ENCODE results near the gene TMEM232. TPM values are rescaled to one million over a fixed set of nuclear protein-coding genes. Genes with fewer than 3 reads are reported as not detected.

TMEM232 gene
- total and polyA plus RNA-seq, 8 donors = 0.68 to 3.5 (median 2.2) TPM

DNA sequence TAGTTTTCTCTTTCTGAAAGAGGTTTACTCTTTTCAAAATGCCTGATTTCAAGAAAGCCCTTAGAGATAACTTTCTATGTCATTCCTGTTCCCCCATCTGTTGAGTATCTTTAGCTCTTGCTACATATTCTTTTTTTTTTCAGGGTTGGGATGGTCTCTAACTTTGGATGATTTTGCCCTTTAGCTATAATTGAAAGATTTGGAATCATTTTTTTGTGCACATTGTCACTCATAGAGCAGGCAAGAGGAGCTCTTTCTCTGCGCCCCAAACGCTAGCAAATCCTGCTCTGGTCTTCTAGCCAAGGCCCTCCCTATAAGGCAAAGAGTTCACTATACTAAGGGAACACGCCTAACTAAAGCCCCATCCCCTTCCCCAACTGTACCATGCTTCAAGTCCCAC, 316.9 kb downstream of the TMEM232 start:
- Histone ChIP-seq H3K4me1 (no peaks in the 10 kb centered on the region), H3K4me3 (no peak overlapping the region), H3K9me3 (no peaks in the 10 kb centered on the region), H3K27me3 (no peaks in the 10 kb centered on the region), H3K36me3 (no peaks in the 10 kb centered on the region), H3K27ac (no peak overlapping the region)
- DNase-seq (no peak), ATAC-seq (no peak), FAIRE-seq (no peak)
- intact Hi-C loops (cut with DNase I) = no loop called here
- 73 to 80% methylated on average over 3 of the region's 3 CpGs for WGBS, 2 donors
- TF ChIP-seq, protein P1, sequence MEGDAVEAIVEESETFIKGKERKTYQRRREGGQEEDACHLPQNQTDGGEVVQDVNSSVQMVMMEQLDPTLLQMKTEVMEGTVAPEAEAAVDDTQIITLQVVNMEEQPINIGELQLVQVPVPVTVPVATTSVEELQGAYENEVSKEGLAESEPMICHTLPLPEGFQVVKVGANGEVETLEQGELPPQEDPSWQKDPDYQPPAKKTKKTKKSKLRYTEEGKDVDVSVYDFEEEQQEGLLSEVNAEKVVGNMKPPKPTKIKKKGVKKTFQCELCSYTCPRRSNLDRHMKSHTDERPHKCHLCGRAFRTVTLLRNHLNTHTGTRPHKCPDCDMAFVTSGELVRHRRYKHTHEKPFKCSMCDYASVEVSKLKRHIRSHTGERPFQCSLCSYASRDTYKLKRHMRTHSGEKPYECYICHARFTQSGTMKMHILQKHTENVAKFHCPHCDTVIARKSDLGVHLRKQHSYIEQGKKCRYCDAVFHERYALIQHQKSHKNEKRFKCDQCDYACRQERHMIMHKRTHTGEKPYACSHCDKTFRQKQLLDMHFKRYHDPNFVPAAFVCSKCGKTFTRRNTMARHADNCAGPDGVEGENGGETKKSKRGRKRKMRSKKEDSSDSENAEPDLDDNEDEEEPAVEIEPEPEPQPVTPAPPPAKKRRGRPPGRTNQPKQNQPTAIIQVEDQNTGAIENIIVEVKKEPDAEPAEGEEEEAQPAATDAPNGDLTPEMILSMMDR (IDR thresholded peaks at IDR 0.05) = no peak

DNA sequence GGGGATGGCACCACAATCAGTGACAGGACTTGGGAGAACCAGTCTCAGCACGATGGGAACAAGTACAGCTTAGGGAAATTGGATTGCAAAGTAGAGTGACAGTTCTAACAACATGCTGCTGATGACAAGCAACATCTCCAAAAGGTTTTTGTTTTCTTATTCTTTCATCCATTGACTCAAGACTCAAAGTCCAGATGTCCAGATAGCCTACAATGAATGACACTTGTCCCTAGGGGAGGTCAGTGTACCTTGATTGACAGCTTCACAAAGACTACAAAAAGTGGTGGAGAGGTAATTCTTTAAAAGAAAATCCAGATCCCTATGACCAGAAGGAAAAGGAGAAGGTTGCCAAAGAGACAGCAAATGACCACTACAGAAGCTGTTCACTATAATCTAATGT, 323.9 kb downstream of the TMEM232 start:
- H3K27ac ChIP-seq = no peak overlapping the region
- DNase-seq (no peak), ATAC-seq (no peak), FAIRE-seq (no peak)
- H3K9me3 ChIP-seq = no peaks in the 10 kb centered on the region
- H3K4me1 ChIP-seq = no peaks in the 10 kb centered on the region
- H3K4me3 ChIP-seq = no peak overlapping the region
- no peaks in the 10 kb centered on the region for H3K36me3 ChIP-seq
- intact Hi-C loops (cut with DNase I) = no loop called here
- no peaks in the 10 kb centered on the region for H3K27me3 ChIP-seq
- 35 to 41% methylated on average over 1 of the region's 1 CpG for WGBS, 2 donors
- TF ChIP-seq, protein P1 (IDR thresholded peaks at IDR 0.05) = no peak

- WGBS, 2 donors = 60 to 71% methylated on average over 4 of the region's 4 CpGs
- no peak for DNase-seq
- Histone ChIP-seq H3K9me3 (no peaks in the 10 kb centered on the region), H3K27me3 (no peaks in the 10 kb centered on the region), H3K36me3 (no peaks in the 10 kb centered on the region), H3K4me3 (no peak overlapping the region), H3K27ac (no peak overlapping the region), H3K4me1 (no peaks in the 10 kb centered on the region)
- no peak for ATAC-seq
- TF ChIP-seq, protein P1 (IDR thresholded peaks at IDR 0.05) = no peak
- no peak for FAIRE-seq
- intact Hi-C loops (cut with DNase I) = no loop called here
These were observed 324.6 kb downstream of the TMEM232 start for GRCh38 chr5:110401881-110402280.

GRCh38 chr5:110398951-110399350, 327.5 kb downstream of the TMEM232 start:
- Histone ChIP-seq H3K4me3 (no peak overlapping the region), H3K4me1 (no peaks in the 10 kb centered on the region), H3K9me3 (no peaks in the 10 kb centered on the region), H3K27me3 (no peaks in the 10 kb centered on the region), H3K27ac (no peak overlapping the region), H3K36me3 (no peaks in the 10 kb centered on the region)
- ATAC-seq = no peak
- DNase-seq = no peak
- FAIRE-seq = no peak
- 85 to 93% methylated on average over 2 of the region's 2 CpGs for WGBS, 2 donors
- TF ChIP-seq, protein P1 (IDR thresholded peaks at IDR 0.05) = no peak
- intact Hi-C loops (cut with DNase I) = no loop called here

DNA sequence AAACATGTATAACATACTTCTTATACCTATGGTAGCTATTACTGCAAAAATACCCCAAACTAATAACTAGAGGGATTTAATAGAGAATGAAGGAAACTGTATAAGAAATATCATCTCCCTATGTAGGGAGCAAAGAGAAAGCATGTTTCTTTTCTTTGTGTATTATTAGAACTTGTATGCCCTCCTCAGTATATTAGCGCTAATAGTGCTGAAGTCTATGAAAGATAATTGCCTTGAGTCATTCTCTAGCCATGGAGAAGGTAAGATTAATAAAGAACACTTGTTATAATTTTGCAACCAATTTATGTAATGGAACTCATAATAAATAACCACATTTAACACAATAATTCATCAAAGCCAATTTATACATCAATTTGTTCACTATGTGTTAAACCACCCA, 329.2 kb downstream of the TMEM232 start:
- DNase-seq (no peak), FAIRE-seq (no peak)
- whole genome bisulfite sequencing, 2 donors = 89 to 97% methylated on average over 1 of the region's 1 CpG

More for the DNA sequence above, 329.2 kb downstream of the TMEM232 start:
- H3K27me3 ChIP-seq = no peaks in the 10 kb centered on the region
- H3K4me1 ChIP-seq = no peaks in the 10 kb centered on the region
- TF ChIP-seq, protein P1 (IDR thresholded peaks at IDR 0.05) = no peak
- ATAC-seq = no peak
- intact Hi-C loops (cut with DNase I) = no loop called here
- H3K27ac ChIP-seq = no peak overlapping the region
- no peaks in the 10 kb centered on the region for H3K36me3 ChIP-seq
- H3K4me3 ChIP-seq = no peak overlapping the region
- no peaks in the 10 kb centered on the region for H3K9me3 ChIP-seq

Measured in pancreas (tissue), 10 donors.